Trophoblast cell (in vitro differentiated cells and primary cell): Measurements from ENCODE around the gene RPA1.

ENCODE experiments used
- DNase-seq, 2 donors: peaks; one replicate each; pipeline ENCODE4 v3.0.0-alpha.2; 2016
- H2AFZ ChIP-seq: 2 replicates; pipeline ENCODE4 v1.6.1; 2013; ENCODE audit warnings: low read length, moderate library complexity, mild to moderate bottlenecking; ENCODE audit not compliant: insufficient read depth, poor library complexity
- H2AK5ac ChIP-seq: 2 replicates; pipeline ENCODE4 v1.6.1; 2013; ENCODE audit warnings: mild to moderate bottlenecking, low read length
- H2BK120ac ChIP-seq: 2 replicates; pipeline ENCODE4 v1.6.1; 2013; ENCODE audit warnings: low read length, mild to moderate bottlenecking, moderate library complexity; ENCODE audit not compliant: insufficient read depth, poor library complexity
- H2BK12ac ChIP-seq: 2 replicates; pipeline ENCODE4 v1.6.1; 2013; ENCODE audit warnings: mild to moderate bottlenecking, low read length, moderate library complexity
- H2BK5ac ChIP-seq: 2 replicates; pipeline ENCODE4 v1.6.1; 2013; ENCODE audit warnings: low read length, low read depth, moderate library complexity, mild to moderate bottlenecking; ENCODE audit not compliant: poor library complexity
- H3K14ac ChIP-seq: 2 replicates; pipeline ENCODE4 v1.6.1; 2013; ENCODE audit warnings: mild to moderate bottlenecking, low read length
- H3K18ac ChIP-seq: 2 replicates; pipeline ENCODE4 v1.6.1; 2013; ENCODE audit warnings: mild to moderate bottlenecking, low read length
- H3K23ac ChIP-seq: 2 replicates; pipeline ENCODE4 v1.6.1; 2013; ENCODE audit warnings: low read length
- H3K27ac ChIP-seq: 2 replicates; pipeline ENCODE4 v1.5.1; 2013; ENCODE audit warnings: low read depth, mild to moderate bottlenecking, inconsistent platforms, low read length, moderate library complexity
- H3K27me3 ChIP-seq: 2 replicates; pipeline ENCODE4 v1.6.1; 2013; ENCODE audit warnings: inconsistent platforms, mild to moderate bottlenecking, low read length, moderate library complexity; ENCODE audit not compliant: insufficient read depth
- H3K36me3 ChIP-seq, 2 experiments: 1 replicate in 1 of 2; 2 replicates in 1 of 2; pipeline ENCODE4 v1.6.1; 2013; ENCODE audit warnings: low read length in 2 of 2, mild to moderate bottlenecking in 2 of 2, moderate library complexity in 1 of 2; ENCODE audit not compliant: insufficient read depth in 2 of 2, control insufficient read depth in 1 of 2
- H3K4ac ChIP-seq: 2 replicates; pipeline ENCODE4 v1.6.1; 2013; ENCODE audit warnings: low read depth, mild to moderate bottlenecking, low read length, moderate library complexity
- H3K4me1 ChIP-seq, 2 experiments: 1 replicate in 1 of 2; 2 replicates in 1 of 2; pipeline ENCODE4 v1.6.1; 2013; ENCODE audit warnings: low read length in 2 of 2, mild to moderate bottlenecking in 2 of 2, moderate library complexity in 1 of 2; ENCODE audit not compliant: insufficient read depth in 2 of 2, control insufficient read depth in 1 of 2
- H3K4me2 ChIP-seq: 2 replicates; pipeline ENCODE4 v1.6.1; 2013; ENCODE audit warnings: inconsistent platforms, mild to moderate bottlenecking, low read length, moderate library complexity
- H3K4me3 ChIP-seq: 2 replicates; pipeline ENCODE4 v1.5.1; 2013; ENCODE audit warnings: mild to moderate bottlenecking, low read depth, low read length, inconsistent platforms
- H3K79me1 ChIP-seq: one replicate; pipeline ENCODE4 v1.6.1; 2013; ENCODE audit warnings: low read length
- H3K79me2 ChIP-seq: 2 replicates; pipeline ENCODE4 v1.6.1; 2013; ENCODE audit warnings: low read length, mild to moderate bottlenecking; ENCODE audit not compliant: control insufficient read depth, insufficient read depth, poor library complexity
- H3K9ac ChIP-seq: 2 replicates; pipeline ENCODE4 v1.6.1; 2013; ENCODE audit warnings: mild to moderate bottlenecking, low read length
- H3K9me3 ChIP-seq: 2 replicates; pipeline ENCODE4 v1.6.1; 2013; ENCODE audit warnings: low read depth, mild to moderate bottlenecking, control low read depth, inconsistent platforms, low read length; ENCODE audit not compliant: insufficient read depth
- H4K12ac ChIP-seq: 2 replicates; pipeline ENCODE4 v1.6.1; 2013; ENCODE audit warnings: low read depth, mild to moderate bottlenecking, low read length, moderate library complexity
- H4K8ac ChIP-seq: 2 replicates; pipeline ENCODE4 v1.6.1; 2013; ENCODE audit warnings: low read depth, mild to moderate bottlenecking, low read length, moderate library complexity
- H4K91ac ChIP-seq: one replicate; pipeline ENCODE4 v1.6.1; 2013; ENCODE audit warnings: low read depth, mild to moderate bottlenecking, low read length, moderate library complexity
- WGBS: extraction: QIAGEN DNeasy Blood & Tissue Kit; methylation state at CpG from one replicate; pipeline ENCODE4 v1.1.7; 2013; ENCODE audit warnings: missing lambda C conversion rate; ENCODE audit not compliant: insufficient read length, insufficient coverage; ENCODE audit errors: extremely low coverage; 5-methylcytosine and 5-hydroxymethylcytosine counted together

RPA1 gene

GRCh38 chr17:1868090-1868489 lies 38.3 kb downstream of the RPA1 start:
- no peaks in the 10 kb centered on the region for H3K4me1 ChIP-seq
- H3K27me3 ChIP-seq, result no peaks in the 10 kb centered on the region
- no peak overlapping the region for H3K4me2 ChIP-seq
- H3K27ac ChIP-seq, result no peak overlapping the region
- no peak overlapping the region for H2BK120ac ChIP-seq
- DNase-seq, result no peak
- H3K4ac ChIP-seq, result no peak overlapping the region
- H4K8ac ChIP-seq, result no peak overlapping the region
- no peak overlapping the region for H4K12ac ChIP-seq
- H2BK12ac ChIP-seq, result no peak overlapping the region
- no peaks in the 10 kb centered on the region for H3K79me1 ChIP-seq
- peaks cover 8 to 14% of the 10 kb centered on the region in 2 experiments for H3K36me3 ChIP-seq
- H3K79me2 ChIP-seq, result no peaks in the 10 kb centered on the region
- no CpG with 5 or more reads among the region's 8 CpGs for WGBS
- H4K91ac ChIP-seq, result no peak overlapping the region
- no peak overlapping the region for H2AFZ ChIP-seq
- no peaks in the 10 kb centered on the region for H3K9me3 ChIP-seq
- no peak overlapping the region for H3K4me3 ChIP-seq
- no peak overlapping the region for H3K18ac ChIP-seq
- no peak overlapping the region for H2AK5ac ChIP-seq
- H3K23ac ChIP-seq, result no peak overlapping the region
- no peak overlapping the region for H2BK5ac ChIP-seq
- H3K14ac ChIP-seq, result no peak overlapping the region
- H3K9ac ChIP-seq, result no peak overlapping the region

- Histone ChIP-seq H3K9me3 (no peaks in the 10 kb centered on the region), H3K79me2 (no peaks in the 10 kb centered on the region), H2AK5ac (no peak overlapping the region), H3K4me1 (no peaks in the 10 kb centered on the region), H3K27ac (no peak overlapping the region), H3K36me3 (peaks cover 13 to 27% of the 10 kb centered on the region in 2 experiments), H4K8ac (no peak overlapping the region), H3K79me1 (no peaks in the 10 kb centered on the region), H3K18ac (no peak overlapping the region), H2AFZ (no peak overlapping the region), H3K9ac (no peak overlapping the region), H3K23ac (no peak overlapping the region), H3K4me3 (no peak overlapping the region), H3K4ac (no peak overlapping the region), H4K12ac (no peak overlapping the region), H3K27me3 (no peaks in the 10 kb centered on the region), H3K4me2 (no peak overlapping the region), H3K14ac (no peak overlapping the region), H2BK5ac (no peak overlapping the region), H2BK120ac (no peak overlapping the region), H4K91ac (no peak overlapping the region), H2BK12ac (no peak overlapping the region)
- no CpG with 5 or more reads among the region's 3 CpGs for WGBS
- no peak for DNase-seq
These were observed 40.8 kb downstream of the RPA1 start for GRCh38 chr17:1870592-1870991.

- Histone ChIP-seq H3K36me3 (peaks cover 14 to 26% of the 10 kb centered on the region in 2 experiments), H3K9me3 (no peaks in the 10 kb centered on the region), H2BK12ac (no peak overlapping the region), H3K4me2 (no peak overlapping the region), H3K79me1 (no peaks in the 10 kb centered on the region), H4K91ac (no peak overlapping the region), H3K79me2 (no peaks in the 10 kb centered on the region), H2BK120ac (no peak overlapping the region), H3K9ac (no peak overlapping the region), H3K23ac (no peak overlapping the region), H3K18ac (no peak overlapping the region), H4K8ac (no peak overlapping the region), H4K12ac (no peak overlapping the region), H3K27ac (no peak overlapping the region), H3K27me3 (no peaks in the 10 kb centered on the region), H3K4me3 (no peak overlapping the region), H2BK5ac (no peak overlapping the region), H3K14ac (no peak overlapping the region), H2AK5ac (no peak overlapping the region), H3K4me1 (no peaks in the 10 kb centered on the region), H3K4ac (no peak overlapping the region), H2AFZ (no peak overlapping the region)
- WGBS, result no CpG with 5 or more reads among the region's 5 CpGs
- DNase-seq, result no peak
These were observed 42.0 kb downstream of the RPA1 start for GRCh38 chr17:1871756-1872155.

- no peak overlapping the region for H4K8ac ChIP-seq
- peaks cover 16 to 29% of the 10 kb centered on the region in 2 experiments for H3K36me3 ChIP-seq
- H3K27me3 ChIP-seq, result no peaks in the 10 kb centered on the region
- DNase-seq, result no peak
- H2AK5ac ChIP-seq, result no peak overlapping the region
- no peak overlapping the region for H4K12ac ChIP-seq
- no CpG with 5 or more reads among the region's 12 CpGs for WGBS
- H3K27ac ChIP-seq, result no peak overlapping the region
- H2BK5ac ChIP-seq, result no peak overlapping the region
- H2BK120ac ChIP-seq, result no peak overlapping the region
- no peak overlapping the region for H4K91ac ChIP-seq
- no peak overlapping the region for H3K18ac ChIP-seq
- H3K4me3 ChIP-seq, result no peak overlapping the region
- H3K9me3 ChIP-seq, result no peaks in the 10 kb centered on the region
- no peak overlapping the region for H2BK12ac ChIP-seq
- no peak overlapping the region for H3K14ac ChIP-seq
- H3K9ac ChIP-seq, result no peak overlapping the region
- H3K79me2 ChIP-seq, result no peaks in the 10 kb centered on the region
- H3K4me1 ChIP-seq, result no peaks in the 10 kb centered on the region
- no peak overlapping the region for H2AFZ ChIP-seq
- H3K79me1 ChIP-seq, result no peaks in the 10 kb centered on the region
- no peak overlapping the region for H3K23ac ChIP-seq
- H3K4me2 ChIP-seq, result no peak overlapping the region
- H3K4ac ChIP-seq, result no peak overlapping the region
These were observed 42.4 kb downstream of the RPA1 start for GRCh38 chr17:1872254-1872653.
